GM19025 (cell line): ENCODE data around the gene ZNF223.

Experiments used
- ATAC-seq: cut with Tn5 transposase; IDR thresholded peaks from one replicate; pipeline ENCODE4 v1.9.1; 2021; ENCODE audit warnings: mild to moderate bottlenecking, low read depth, moderate library complexity; ENCODE audit not compliant: unreplicated experiment

Gene ZNF223

DNA sequence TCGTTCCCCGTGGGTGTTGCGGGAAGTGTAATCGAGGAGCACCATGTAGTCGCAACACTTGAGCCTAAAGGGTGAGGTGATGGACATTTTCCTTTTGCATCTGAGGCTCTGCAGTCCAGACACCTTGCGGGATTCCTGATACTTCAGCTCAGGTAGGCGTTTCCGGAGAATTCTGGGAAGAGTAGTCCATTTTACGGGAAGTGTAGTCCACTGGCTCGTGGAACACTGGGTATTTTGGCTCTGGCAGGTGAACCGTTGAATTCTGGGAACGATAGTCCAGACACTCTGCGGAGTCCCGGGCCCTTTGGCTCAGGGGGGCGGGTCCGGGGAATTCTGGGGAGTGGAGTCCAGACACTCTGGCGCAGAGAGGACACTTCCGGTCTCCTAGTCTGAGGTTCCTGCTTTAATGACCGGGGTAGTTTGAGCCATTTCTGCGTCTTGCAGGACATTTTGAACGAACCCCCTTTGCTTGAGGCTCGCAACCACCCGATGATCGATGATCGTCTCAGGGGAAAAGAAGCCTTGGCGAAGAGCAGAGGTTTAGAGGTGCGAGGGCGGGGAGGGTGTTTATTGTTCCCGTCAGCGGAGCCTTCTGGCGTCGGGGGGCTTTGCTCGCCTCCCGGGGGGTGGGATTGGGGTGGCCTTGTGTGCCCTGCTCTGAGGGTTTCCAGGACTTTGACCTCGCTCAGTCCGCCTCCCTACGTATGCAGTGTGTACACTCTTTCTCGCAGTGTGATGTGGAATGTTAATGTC lies at the start of gene ZNF223:
ZNF223 (plus strand) TSS at position 387 of the 753 bp plus-strand sequence. CDS start 3,141 bp downstream, outside the sequence.
- no peak for ATAC-seq

DNA sequence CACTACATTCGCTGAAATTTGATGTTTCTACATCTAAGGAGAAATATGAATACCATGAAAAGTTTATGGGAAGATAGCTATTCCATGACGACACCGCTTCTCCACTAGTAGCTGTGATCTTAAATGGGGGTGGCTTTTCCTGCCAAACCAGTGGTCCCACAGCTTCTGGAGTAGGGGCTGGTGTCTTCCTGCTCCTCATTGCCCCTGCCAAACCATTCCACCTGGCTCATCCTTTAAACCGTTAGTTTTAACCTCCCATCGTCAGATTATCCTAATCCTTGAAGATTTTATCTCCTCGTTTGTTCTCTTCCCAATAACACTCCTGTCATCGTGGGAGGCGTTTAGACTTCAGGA lies 49.6 kb upstream of the ZNF223 start:
- no peak for ATAC-seq

DNA sequence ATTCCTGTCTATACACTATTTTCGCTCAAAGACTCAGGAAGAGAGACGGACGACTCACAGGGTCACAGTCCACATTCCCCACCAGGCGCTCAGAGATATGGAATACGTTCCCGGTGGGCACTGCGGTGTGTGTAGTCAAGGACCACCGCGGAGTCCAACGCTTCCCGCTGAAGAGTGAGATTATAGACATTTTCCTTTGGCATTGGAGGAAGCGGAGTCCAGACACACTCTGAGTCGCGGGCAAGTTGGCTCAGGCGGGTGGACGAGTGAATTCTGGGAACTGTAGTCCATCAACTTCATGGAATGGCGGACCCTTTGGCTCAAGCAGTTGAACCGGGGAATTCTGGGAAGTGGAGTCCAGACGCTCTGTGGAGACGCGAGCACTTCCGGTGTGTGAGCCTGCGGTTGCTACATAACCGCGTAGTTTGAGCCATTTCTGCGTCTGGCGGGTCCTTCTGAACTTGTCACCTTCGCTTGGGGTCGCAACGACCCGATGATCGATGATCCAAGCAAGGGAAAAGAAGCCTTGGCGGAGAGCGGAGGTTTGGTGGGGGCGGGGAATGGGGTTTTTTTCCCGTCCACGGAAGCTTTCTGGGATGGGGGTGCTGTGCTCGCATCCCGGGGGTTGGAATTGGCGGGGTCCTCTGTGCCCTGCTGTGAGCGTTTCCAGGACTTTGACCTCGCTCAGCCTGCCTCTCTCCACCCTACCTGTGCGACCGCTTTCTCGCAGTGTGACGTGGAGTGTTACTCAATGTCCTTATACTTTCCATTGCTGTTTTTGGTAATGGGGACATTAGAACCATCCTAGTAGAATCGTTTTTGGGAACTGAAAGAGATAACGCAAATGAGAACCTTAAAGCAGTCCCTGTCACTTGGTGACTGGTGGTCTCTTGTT lies 49.0 kb upstream of the ZNF223 start, which contains the start of gene ZNF230:
ZNF230 (plus strand) TSS at position 392 of the 895 bp plus-strand sequence. CDS start 4,122 bp downstream, outside the sequence.
- ATAC-seq, result peak; percentile 87

DNA sequence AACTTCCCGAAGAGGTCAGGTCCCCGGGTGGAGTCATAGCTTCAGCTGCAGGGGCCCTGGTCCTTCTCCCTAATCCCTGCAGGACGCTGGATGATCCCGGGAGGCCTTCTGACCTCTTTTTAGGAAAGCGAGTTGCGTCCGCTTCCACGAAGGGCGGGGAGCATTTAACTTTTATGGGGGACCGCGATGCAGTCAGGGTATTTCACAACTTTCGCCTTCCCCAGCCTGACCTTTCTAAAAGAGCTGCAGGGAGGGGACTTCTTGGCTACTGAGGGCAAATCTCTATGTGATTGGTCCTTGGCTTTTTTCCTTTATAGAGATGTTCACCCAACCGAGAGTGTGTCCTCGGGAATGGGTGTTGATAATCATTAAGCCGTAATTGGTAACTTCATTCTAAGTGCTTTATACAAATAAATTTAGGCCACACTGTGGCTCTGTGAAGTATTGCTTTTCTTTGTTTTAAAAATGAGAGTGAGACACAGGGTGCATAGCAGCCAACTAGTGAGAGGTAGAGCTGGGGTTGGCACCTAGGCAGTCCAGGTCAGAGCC lies 48.3 kb upstream of the ZNF223 start:
- ATAC-seq, result no peak

DNA sequence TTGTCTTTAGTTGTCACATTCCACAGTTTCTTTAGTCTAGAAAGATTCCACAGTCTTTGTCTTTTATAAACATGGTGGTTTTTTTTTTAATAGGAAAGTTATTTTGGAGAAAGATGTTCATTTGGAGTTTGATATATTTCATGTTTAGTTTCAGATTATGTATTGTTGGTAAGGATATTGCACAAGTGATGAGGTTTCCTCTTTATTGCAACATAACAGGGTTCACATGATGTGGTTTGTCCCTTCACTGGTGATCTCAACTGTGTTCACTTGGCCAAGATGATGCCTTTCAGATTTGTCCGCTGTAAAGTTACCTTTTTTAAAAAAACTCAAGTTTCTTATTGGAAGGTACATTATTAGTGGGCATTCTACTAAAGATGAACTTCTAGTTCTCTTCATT lies 45.9 kb upstream of the ZNF223 start:
- no peak for ATAC-seq

DNA sequence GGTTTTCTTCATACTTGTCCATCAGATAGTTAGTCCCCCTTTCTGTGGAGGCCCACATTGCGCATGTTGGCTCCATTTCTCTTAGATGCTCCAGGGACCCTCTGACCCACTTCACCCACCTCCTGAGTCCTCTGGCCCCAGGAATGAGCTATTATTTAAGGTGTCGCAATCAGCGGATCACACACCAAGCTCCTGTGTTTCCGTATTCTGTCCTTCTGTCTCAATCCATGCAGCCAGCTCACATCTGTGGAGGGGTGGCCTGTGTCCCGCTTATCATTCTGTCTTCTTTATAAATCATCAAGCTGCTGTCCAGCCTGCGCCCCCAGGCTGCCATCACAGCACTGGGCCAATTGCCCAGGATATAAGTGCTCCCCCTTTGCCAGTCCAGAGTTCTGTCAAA lies 44.4 kb upstream of the ZNF223 start:
- no peak for ATAC-seq

DNA sequence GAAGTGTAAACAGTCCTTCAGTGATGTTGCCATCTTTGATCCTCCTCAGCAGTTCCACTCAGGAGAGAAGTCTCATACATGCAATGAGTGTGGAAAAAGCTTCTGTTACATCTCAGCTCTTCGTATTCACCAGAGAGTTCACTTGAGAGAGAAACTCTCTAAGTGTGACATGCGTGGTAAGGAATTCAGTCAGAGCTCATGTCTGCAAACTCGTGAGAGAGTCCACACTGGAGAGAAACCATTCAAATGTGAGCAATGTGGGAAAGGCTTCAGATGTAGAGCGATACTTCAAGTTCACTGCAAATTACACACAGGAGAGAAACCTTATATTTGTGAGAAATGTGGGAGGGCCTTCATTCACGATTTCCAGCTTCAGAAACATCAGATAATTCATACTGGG lies 41.4 kb upstream of the ZNF223 start:
- ATAC-seq, result no peak

DNA sequence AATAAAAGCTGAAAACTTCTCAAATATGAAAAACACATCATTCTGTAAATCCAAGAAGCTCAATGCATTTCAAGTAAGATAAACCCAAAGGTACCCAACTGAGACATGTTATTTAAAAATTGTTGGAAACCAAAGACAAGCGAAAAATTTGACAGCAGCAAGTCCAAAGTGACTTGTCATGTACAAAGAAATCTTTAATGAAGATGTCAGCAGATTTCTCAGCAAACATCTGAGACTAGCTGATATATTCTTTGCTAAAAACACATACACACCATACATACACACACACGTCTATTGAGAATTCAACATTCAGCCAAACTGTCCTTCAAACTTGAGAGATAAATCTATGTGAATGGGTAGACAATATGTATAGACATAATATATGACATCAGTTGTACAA lies 32.3 kb upstream of the ZNF223 start:
- ATAC-seq, result no peak

DNA sequence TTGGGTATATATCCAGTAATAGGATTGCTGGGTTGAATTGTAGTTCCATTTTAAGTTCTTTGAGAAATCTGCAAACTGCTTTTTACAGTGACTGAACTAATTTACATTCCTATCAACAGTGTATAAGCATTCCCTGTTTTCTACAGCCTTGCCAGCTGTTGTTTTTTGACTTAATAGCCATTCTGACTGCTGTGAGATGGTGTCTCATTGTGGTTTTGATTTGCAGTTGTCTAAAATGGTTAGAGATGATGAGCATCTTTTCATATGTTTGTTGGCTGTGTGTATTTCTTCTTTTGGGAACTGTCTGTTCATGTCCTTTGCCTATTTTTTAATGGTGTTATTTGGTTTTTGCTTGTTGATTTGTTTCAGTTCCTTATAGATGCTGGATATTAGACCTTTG lies 30.6 kb upstream of the ZNF223 start:
- no peak for ATAC-seq

DNA sequence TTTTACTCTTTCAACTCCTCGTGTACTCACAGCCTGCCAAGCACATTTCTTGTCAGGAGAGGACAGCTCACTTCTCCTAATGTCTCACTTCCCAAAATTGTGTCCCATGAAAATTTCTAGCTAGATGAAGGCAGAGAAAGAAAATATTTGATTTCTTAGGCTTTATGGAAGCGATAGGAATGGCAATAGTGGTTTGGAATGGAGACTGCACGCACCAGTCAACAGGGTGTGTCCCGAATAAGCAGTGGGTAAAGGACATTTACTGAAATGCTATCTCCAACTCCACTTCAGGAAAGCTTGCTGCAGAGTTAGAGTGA lies 27.0 kb upstream of the ZNF223 start:
- no peak for ATAC-seq

DNA sequence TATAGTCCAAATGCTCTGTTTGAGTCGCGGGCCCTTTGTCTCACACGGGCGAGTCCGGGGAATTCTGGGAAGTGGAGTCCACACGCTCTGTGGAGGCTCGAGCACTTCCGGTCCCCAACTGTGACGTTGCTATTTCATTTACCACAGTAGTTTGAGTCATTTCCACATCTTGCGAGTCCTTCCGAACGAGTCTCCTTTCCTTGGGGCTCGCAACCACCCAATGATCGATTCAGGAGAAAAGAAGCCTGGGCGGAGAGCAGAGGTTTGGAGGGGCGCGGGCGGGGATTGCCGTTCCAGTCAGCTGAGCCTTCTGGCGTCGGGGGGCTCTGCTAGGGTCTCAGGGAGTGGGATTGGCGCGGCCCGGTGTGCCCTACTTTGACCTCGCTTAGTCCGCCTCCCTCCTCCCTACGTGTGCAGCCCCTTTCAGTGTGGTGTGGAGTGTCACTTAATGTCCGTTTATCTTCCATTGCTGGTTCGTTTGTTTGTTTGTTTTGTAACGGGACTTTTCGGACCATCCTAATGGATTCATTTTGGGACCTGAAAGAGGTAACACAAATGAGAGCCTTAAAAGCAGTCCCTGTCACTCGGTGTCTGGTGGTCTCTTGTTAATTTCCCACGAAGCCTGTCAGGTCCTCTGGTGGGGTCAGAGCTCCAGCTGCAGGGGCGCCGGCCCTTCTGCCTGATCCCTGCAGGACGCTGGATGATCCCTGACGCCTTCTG lies 26.5 kb upstream of the ZNF223 start, which contains the start of gene ZNF222:
ZNF222 (plus strand) TSS at position 163 of the 720 bp plus-strand sequence; CDS start at position 221, 58 bp downstream.
- ATAC-seq, result peak; percentile 86

DNA sequence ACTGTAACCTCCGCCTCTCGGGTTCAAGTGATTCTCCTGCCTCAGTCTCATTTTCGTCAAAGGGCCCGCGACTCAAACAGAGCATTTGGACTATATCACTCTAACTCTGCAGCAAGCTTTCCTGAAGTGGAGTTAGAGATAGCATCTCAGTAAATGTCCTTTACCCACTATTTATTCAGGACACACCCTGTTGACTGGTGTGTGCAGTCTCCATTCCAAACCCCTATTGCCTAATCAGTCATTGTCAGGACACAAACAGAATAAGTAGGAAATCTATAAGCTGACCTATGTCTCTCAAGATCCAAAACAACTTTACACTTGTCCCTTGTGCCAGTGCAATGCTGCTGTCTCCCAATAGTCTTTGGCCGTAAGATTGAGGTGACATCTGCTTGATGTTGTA lies 25.2 kb upstream of the ZNF223 start:
- ATAC-seq, result no peak

DNA sequence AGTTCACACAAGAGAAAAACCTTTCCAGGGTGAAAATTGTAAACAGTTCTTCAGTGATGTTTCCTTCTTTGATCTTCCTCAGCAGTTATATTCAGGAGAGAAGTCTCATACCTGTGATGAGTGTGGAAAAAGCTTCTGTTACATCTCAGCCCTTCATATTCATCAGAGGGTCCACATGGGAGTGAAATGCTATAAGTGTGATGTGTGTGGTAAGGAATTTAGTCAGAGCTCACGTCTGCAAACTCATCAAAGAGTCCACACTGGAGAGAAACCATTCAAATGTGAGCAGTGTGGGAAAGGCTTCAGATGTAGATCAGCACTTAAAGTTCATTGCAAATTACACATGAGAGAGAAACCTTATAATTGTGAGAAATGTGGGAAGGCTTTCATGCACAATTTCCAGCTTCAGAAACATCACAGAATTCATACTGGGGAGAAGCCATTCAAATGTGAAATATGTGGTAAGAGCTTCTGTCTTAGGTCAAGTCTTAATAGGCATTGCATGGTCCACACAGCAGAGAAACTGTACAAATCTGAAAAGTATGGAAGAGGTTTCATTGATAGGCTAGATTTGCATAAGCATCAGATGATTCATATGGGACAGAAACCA lies 19.7 kb upstream of the ZNF223 start:
- no peak for ATAC-seq

DNA sequence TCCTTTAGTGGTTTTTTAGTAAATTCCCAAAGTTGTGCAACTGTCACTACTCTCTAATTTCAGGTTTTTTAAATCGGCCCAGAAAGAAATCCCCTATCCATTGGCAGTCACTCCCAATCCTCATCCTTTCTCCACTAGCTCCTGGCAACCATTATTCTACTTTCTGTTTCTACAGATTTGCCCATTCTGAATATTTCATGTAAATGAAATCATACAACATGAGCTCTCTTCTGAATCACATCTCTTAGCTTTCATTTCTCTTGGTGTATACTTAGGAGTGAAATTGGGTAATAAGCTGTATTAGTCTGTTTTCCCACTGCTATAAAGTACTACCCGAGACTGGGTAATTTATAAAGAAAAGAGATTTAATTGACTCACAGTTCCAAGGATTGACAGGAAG lies 9.7 kb upstream of the ZNF223 start:
- ATAC-seq, result no peak

DNA sequence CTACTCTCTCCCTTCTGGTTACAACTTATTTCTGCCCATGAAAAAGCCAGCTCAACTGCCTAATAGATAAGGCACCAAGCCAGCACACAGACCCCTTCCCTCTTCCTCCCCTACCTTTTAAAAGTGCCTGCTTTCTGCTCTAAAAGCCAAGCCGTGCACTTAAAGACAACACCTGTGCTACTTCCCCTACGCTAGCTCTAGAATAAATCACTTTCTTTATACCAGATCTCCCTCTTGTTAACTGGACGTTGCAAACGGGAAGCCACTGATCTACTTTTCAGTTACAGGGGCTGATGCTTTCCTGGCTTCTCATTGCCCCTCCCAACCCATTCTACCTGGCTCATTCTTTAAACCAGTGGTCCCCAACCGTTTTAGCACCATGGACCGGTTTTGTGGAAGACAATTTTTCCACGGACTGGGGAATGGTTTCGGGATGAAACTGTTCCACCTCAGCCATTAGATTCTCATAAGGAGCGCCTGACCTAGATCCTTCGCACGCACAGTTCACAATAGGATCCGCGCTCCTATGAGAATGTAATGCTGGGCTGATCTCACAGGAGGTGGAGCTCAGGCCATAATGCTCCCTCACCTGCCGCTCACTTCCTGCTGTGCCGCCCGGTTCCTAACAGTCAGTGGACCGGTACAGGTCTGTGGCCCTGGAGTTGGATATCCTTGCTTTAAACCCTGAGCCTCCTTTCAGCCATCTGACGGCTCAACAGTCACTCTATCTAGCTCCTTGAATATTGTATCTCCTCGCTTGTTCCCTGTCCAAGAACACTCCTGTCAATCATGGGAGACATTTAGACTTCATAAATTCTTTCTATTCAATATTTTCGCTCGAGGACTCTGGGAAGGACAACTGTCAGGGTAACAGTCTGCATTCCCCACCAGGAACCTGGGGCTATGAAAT lies 841 bp upstream of the ZNF223 start:
- ATAC-seq, result no peak

DNA sequence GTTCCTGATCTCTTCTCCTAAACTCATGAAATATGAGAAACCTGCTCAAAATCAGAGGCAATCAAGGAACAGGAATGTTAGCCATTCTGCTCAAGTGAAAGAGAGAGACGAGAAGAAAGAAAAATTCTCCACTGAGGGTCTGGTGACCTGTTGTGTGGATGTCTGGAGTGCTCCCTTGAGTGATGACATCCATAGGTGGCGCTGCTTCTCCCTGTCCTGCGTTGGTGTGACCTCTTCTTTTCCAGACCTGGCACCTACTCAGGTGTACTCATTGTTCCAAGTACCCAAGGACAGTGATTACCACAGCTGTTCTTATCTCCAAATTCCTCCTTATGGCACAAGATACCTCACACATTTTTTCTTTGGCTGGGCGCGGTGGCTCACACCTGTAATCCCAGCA lies 4.0 kb downstream of the ZNF223 start:
- ATAC-seq, result no peak

DNA sequence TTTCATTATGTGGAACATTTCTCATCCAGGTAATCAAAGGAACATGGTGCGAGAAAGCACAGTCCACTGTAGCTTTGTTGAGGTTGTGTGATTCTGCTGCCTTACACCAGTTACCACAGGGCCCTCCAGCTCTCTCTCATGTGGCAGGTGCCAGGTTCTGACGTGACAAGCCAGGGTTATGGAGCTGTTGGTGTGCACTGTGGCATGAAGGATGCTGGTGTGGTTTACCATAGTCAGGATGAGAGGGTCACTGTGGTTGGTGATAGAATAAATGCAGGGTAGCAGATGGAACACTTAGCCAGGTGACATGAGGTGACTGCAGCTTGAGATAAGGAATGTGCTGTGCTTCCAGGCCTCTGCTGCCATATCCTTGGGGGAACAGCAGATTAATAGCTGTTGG lies 7.4 kb downstream of the ZNF223 start:
- no peak for ATAC-seq

DNA sequence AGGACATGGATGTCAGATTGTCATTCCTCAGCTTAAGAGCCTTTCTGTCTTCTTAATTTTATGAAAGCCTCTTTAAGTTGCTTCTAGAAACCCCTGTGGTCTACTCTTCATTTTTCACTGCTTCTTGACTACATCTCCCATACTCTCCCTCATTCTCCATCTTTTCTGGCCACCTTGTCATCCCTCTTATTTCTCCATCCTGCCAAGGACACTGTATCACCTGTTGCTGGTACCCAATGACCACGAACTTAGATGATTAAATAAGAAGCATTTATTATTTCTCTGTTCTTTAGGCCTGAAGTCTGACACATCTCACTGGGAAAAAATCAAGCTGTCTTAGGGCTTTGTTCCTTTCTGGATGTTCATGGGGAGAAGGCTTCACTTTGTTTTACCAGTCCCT lies 9.2 kb downstream of the ZNF223 start:
- no peak for ATAC-seq

DNA sequence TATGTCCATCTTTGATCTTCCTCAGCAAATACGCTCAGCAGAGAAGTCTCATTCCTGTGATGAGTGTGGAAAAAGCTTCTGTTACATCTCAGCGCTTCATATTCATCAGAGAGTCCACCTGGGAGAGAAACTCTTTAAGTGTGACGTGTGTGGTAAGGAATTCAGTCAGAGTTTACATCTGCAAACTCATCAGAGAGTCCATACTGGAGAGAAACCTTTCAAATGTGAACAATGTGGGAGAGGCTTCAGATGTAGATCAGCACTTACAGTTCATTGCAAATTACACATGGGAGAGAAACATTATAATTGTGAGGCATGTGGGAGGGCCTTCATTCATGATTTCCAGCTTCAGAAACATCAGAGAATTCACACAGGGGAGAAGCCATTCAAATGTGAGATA lies 14.5 kb downstream of the ZNF223 start:
- ATAC-seq, result no peak
